ENCODE data around the gene CLCN5. TPM values are rescaled to one million over a fixed set of nuclear protein-coding genes. Genes with fewer than 3 reads are reported as not detected.

The CLCN5 gene
- total and polyA plus RNA-seq, 2 experiments from 2014 or later: 3.7 to 13.6 TPM

DNA sequence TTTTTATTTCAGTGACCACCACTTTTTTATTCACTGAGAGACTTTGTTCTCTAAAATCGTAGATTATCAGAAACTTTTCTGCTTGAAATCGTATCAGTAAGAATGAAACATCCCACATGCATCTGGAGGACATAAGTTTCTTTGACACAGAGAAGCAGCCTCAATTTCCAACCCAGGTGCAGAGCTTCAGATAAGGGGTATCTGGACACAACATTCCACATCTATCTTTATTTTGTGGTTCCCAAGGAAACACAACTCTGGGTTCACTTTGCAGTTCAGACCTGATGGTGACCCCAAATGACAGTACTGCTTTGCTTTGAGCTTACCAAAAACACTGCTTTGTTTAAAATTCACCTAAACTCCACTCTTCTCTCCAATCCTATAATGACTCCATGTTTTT lies 1.3 kb upstream of the CLCN5 start (continued):
- TF ChIP-seq, protein P1, sequence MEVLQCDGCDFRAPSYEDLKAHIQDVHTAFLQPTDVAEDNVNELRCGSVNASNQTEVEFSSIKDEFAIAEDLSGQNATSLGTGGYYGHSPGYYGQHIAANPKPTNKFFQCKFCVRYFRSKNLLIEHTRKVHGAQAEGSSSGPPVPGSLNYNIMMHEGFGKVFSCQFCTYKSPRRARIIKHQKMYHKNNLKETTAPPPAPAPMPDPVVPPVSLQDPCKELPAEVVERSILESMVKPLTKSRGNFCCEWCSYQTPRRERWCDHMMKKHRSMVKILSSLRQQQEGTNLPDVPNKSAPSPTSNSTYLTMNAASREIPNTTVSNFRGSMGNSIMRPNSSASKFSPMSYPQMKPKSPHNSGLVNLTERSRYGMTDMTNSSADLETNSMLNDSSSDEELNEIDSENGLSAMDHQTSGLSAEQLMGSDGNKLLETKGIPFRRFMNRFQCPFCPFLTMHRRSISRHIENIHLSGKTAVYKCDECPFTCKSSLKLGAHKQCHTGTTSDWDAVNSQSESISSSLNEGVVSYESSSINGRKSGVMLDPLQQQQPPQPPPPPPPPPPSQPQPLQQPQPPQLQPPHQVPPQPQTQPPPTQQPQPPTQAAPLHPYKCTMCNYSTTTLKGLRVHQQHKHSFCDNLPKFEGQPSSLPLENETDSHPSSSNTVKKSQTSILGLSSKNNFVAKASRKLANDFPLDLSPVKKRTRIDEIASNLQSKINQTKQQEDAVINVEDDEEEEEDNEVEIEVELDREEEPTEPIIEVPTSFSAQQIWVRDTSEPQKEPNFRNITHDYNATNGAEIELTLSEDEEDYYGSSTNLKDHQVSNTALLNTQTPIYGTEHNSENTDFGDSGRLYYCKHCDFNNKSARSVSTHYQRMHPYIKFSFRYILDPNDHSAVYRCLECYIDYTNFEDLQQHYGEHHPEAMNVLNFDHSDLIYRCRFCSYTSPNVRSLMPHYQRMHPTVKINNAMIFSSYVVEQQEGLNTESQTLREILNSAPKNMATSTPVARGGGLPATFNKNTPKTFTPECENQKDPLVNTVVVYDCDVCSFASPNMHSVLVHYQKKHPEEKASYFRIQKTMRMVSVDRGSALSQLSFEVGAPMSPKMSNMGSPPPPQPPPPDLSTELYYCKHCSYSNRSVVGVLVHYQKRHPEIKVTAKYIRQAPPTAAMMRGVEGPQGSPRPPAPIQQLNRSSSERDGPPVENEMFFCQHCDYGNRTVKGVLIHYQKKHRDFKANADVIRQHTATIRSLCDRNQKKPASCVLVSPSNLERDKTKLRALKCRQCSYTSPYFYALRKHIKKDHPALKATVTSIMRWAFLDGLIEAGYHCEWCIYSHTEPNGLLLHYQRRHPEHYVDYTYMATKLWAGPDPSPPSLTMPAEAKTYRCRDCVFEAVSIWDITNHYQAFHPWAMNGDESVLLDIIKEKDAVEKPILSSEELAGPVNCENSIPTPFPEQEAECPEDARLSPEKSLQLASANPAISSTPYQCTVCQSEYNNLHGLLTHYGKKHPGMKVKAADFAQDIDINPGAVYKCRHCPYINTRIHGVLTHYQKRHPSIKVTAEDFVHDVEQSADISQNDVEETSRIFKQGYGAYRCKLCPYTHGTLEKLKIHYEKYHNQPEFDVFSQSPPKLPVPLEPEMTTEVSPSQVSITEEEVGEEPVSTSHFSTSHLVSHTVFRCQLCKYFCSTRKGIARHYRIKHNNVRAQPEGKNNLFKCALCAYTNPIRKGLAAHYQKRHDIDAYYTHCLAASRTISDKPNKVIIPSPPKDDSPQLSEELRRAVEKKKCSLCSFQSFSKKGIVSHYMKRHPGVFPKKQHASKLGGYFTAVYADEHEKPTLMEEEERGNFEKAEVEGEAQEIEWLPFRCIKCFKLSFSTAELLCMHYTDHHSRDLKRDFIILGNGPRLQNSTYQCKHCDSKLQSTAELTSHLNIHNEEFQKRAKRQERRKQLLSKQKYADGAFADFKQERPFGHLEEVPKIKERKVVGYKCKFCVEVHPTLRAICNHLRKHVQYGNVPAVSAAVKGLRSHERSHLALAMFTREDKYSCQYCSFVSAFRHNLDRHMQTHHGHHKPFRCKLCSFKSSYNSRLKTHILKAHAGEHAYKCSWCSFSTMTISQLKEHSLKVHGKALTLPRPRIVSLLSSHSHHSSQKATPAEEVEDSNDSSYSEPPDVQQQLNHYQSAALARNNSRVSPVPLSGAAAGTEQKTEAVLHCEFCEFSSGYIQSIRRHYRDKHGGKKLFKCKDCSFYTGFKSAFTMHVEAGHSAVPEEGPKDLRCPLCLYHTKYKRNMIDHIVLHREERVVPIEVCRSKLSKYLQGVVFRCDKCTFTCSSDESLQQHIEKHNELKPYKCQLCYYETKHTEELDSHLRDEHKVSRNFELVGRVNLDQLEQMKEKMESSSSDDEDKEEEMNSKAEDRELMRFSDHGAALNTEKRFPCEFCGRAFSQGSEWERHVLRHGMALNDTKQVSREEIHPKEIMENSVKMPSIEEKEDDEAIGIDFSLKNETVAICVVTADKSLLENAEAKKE (CRISPR knock-in tag; IDR thresholded peaks at IDR 0.05): no peak
- TF ChIP-seq EZH2phosphoT487 (IDR thresholded peaks at IDR 0.05; ENCODE audit: unreplicated experiment) (no peak), NANOG (IDR thresholded peaks at IDR 0.05; ENCODE audit: borderline replicate concordance) (no peak)
- TF ChIP-seq, protein P2, sequence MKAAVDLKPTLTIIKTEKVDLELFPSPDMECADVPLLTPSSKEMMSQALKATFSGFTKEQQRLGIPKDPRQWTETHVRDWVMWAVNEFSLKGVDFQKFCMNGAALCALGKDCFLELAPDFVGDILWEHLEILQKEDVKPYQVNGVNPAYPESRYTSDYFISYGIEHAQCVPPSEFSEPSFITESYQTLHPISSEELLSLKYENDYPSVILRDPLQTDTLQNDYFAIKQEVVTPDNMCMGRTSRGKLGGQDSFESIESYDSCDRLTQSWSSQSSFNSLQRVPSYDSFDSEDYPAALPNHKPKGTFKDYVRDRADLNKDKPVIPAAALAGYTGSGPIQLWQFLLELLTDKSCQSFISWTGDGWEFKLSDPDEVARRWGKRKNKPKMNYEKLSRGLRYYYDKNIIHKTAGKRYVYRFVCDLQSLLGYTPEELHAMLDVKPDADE (IDR thresholded peaks at IDR 0.05): no peak
- TF ChIP-seq, protein P3, sequence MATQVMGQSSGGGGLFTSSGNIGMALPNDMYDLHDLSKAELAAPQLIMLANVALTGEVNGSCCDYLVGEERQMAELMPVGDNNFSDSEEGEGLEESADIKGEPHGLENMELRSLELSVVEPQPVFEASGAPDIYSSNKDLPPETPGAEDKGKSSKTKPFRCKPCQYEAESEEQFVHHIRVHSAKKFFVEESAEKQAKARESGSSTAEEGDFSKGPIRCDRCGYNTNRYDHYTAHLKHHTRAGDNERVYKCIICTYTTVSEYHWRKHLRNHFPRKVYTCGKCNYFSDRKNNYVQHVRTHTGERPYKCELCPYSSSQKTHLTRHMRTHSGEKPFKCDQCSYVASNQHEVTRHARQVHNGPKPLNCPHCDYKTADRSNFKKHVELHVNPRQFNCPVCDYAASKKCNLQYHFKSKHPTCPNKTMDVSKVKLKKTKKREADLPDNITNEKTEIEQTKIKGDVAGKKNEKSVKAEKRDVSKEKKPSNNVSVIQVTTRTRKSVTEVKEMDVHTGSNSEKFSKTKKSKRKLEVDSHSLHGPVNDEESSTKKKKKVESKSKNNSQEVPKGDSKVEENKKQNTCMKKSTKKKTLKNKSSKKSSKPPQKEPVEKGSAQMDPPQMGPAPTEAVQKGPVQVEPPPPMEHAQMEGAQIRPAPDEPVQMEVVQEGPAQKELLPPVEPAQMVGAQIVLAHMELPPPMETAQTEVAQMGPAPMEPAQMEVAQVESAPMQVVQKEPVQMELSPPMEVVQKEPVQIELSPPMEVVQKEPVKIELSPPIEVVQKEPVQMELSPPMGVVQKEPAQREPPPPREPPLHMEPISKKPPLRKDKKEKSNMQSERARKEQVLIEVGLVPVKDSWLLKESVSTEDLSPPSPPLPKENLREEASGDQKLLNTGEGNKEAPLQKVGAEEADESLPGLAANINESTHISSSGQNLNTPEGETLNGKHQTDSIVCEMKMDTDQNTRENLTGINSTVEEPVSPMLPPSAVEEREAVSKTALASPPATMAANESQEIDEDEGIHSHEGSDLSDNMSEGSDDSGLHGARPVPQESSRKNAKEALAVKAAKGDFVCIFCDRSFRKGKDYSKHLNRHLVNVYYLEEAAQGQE (IDR thresholded peaks at IDR 0.05; ENCODE audit: unreplicated experiment): no peak
